Measurements from ENCODE around the gene MORC3. TPM values are rescaled to one million over a fixed set of nuclear protein-coding genes. Genes with fewer than 3 reads are reported as not detected.
"Not testable (repeated sequence)": the region's sequence is repeated elsewhere in the genome, so short reads cannot be mapped to it uniquely, and the experiment has no call there.

MORC3 gene
- total RNA-seq, 4 donors from 2014 or later = 29.4 to 82.5 (median 31.0) TPM

DNA sequence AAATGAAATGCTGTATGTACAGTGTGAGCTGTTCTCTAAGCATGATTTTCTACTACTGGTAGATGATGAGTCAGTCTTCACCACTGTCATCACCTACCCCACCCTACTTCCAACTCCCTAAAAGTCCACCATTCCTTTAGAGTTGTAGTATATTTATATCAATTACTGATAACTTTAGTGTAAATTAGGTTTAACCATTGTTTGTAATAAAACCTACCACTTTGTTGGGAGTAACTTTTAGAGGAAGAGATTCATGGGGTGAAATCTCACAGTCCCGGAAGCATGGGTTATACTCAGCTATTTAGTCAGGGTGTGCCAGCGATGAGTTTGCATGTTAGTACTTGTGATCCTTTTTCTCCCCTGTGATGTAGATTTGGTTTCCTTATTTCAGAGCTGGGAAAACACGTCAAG, 17.1 kb downstream of the MORC3 start:
- peaks cover 0 to 3% (median 0%) of the 10 kb centered on the region in 4 donors for H3K4me1 ChIP-seq
- no peak for TF ChIP-seq POLR2A (IDR thresholded peaks at IDR 0.05)
- TF ChIP-seq, protein P1, sequence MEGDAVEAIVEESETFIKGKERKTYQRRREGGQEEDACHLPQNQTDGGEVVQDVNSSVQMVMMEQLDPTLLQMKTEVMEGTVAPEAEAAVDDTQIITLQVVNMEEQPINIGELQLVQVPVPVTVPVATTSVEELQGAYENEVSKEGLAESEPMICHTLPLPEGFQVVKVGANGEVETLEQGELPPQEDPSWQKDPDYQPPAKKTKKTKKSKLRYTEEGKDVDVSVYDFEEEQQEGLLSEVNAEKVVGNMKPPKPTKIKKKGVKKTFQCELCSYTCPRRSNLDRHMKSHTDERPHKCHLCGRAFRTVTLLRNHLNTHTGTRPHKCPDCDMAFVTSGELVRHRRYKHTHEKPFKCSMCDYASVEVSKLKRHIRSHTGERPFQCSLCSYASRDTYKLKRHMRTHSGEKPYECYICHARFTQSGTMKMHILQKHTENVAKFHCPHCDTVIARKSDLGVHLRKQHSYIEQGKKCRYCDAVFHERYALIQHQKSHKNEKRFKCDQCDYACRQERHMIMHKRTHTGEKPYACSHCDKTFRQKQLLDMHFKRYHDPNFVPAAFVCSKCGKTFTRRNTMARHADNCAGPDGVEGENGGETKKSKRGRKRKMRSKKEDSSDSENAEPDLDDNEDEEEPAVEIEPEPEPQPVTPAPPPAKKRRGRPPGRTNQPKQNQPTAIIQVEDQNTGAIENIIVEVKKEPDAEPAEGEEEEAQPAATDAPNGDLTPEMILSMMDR (IDR thresholded peaks at IDR 0.05) = no peak
- no peak for DNase-seq
- H3K36me3 ChIP-seq = peaks cover 0 to 80% (median 0%) of the 10 kb centered on the region in 3 donors
- H3K4me3 ChIP-seq = no peak overlapping the region
- no peaks in the 10 kb centered on the region for H3K27me3 ChIP-seq
- H3K27ac ChIP-seq = no peak overlapping the region
- no peaks in the 10 kb centered on the region for H3K9me3 ChIP-seq

- Histone ChIP-seq H3K36me3 (peaks cover 0 to 93% (median 0%) of the 10 kb centered on the region in 3 donors), H3K4me3 (no peak overlapping the region), H3K4me1 (no peaks in the 10 kb centered on the region), H3K27me3 (no peaks in the 10 kb centered on the region), H3K27ac (no peak overlapping the region), H3K9me3 (no peaks in the 10 kb centered on the region)
- no peak for DNase-seq
- TF ChIP-seq, protein P1 (IDR thresholded peaks at IDR 0.05) = no peak
Observed at GRCh38 chr21:36338975-36339374, 19.0 kb downstream of the MORC3 start.

DNA sequence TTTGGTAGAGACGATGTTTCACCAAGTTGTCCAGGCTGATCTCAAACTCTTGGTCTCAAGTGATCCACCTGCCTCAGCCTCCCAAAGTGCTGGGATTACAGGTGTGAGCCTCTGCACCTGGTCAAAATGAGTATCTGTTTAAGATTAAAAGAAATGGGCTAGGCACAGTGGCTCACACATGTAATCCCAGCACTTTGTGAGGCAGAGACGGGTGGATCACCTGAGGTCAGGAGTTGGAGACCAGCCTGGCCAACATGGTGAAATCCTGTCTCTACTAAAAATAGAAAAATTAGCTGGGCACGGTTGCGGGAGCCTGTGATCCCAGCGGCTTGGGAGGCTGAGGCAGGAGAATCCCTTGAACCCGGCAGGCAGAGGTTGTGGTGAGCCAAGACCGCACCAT, 22.6 kb downstream of the MORC3 start:
- DNase-seq, H3K4me1 ChIP-seq, H3K27ac ChIP-seq, H3K9me3 ChIP-seq, H3K27me3 ChIP-seq, H3K4me3 ChIP-seq: not testable (repeated sequence)
- peaks cover 0 to 97% (median 0%) of the 10 kb centered on the region in 3 donors for H3K36me3 ChIP-seq

GRCh38 chr21:36344931-36345330, 24.9 kb downstream of the MORC3 start:
- DNase-seq = no peak
- no peak for TF ChIP-seq POLR2A (IDR thresholded peaks at IDR 0.05)
- TF ChIP-seq, protein P1 (IDR thresholded peaks at IDR 0.05) = no peak
- Histone ChIP-seq H3K4me3 (no peak overlapping the region), H3K27ac (no peak overlapping the region), H3K36me3 (peaks cover 0 to 98% (median 0%) of the 10 kb centered on the region in 3 donors), H3K4me1 (no peaks in the 10 kb centered on the region), H3K27me3 (no peaks in the 10 kb centered on the region), H3K9me3 (no peaks in the 10 kb centered on the region)

DNA sequence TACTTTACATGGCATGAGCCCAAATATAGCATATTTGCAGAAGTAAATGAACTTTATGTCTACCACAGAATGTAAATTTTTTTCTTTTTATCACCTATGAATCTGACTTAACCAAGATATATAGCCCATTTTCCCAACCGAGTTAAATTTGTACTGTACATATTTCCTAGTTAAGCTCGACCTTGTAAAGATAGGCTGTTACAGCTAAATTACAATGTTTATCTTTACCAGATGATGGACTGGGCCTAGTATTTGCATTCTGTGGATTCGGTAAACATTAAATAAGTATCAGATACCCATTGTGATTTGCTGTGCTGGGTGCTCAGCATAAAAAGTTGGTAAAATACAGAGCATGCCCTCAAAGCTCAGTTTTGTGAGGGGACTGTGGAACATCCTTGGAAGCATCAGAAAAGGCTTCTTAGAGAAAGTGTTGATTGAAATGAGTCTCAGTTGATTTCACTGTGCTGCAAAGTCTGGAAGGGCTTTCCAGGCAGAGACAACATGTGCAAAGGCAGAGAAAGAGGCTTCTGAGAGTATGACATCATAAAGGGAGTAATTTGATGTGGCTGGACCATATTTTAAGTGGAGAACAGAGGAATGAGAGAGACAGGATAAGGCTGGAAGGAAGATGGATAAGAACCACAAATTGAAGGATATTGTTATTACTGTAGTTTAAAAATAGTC, 27.4 kb downstream of the MORC3 start:
- Histone ChIP-seq H3K27ac (no peak overlapping the region), H3K4me1 (no peaks in the 10 kb centered on the region), H3K9me3 (no peaks in the 10 kb centered on the region), H3K4me3 (no peak overlapping the region), H3K27me3 (no peaks in the 10 kb centered on the region), H3K36me3 (peaks cover 0 to 86% (median 0%) of the 10 kb centered on the region in 3 donors)
- DNase-seq = no peak
- TF ChIP-seq POLR2A (IDR thresholded peaks at IDR 0.05) = no peak
- TF ChIP-seq, protein P1 (IDR thresholded peaks at IDR 0.05) = no peak

DNA sequence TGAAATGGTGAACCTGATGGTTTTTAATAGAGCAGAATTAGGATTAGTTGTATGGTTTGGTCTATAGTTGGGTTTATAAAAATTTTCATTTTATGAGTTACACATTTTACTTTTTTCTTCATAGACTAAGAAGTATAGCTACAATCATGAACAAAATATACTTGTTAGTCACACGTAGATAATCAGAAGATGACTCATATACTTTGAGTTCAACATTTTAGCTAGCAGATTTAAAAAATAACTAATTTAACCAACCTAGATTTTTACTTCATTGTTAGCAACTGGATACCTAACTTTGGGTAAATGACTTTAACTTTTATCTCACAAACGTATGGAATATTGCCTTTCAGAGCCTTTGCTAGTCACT, 27.9 kb downstream of the MORC3 start:
- Histone ChIP-seq H3K27ac (no peak overlapping the region), H3K4me1 (no peaks in the 10 kb centered on the region), H3K36me3 (peaks cover 0 to 84% (median 0%) of the 10 kb centered on the region in 3 donors), H3K9me3 (no peaks in the 10 kb centered on the region), H3K27me3 (no peaks in the 10 kb centered on the region), H3K4me3 (no peak overlapping the region)
- DNase-seq = no peak
- TF ChIP-seq, protein P1 (IDR thresholded peaks at IDR 0.05) = no peak
- no peak for TF ChIP-seq POLR2A (IDR thresholded peaks at IDR 0.05)
